Inflammatory macrophage treated with lipopolysaccharide for 1 hour (primary cell): ENCODE data around the gene ANKRD27.
A peak's percentile ranks its signal among the peaks of the same experiment; 100 is the strongest.
"Not testable (repeated sequence)": the region's sequence is repeated elsewhere in the genome, so short reads cannot be mapped to it uniquely, and the experiment has no call there.

ENCODE experiments used
- DNase-seq, 2 donors: peaks; one replicate each; pipeline ENCODE4 v3.0.0-alpha.2; 2020 to 2022

Gene ANKRD27

DNA sequence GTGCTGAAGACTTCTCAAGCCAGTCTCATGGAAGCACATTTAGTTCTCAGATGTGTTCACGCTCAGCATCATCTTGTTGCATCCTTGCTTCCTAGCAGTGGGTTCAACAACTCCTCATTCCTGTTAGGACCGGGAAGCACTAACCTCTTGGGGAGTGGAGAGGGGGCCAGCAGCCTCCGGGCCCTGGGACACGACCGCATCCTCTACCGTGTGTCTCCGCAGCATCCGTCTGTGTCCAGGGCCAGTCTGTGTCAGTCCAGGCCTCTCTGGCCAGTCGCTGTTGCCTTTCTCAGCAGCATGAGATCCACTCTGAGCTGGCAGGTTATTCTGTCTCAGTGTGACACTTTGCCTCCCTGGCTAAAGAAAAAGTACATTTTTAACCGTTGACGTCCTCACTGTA is 77.0 kb downstream of the ANKRD27 start:
- no peak for DNase-seq

DNA sequence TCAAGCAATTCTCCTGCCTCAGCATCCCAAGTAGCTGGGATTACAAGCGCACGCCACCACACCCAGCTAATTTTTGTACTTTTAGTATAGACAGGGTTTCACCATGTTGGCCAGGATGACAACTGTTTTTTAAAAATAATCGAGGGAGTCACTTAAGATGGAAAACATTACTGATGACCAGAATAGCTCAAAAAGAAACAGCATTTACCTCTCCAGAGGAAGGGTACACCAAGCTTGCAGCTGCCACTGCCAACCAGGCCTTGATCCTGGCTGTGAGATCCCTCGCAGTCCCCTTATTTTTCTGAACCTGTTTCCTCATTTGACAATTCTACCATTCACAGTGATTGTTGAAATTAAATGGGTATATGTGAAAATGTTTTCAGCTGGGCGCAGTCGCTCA is 79.5 kb downstream of the ANKRD27 start:
- DNase-seq, result no peak

DNA sequence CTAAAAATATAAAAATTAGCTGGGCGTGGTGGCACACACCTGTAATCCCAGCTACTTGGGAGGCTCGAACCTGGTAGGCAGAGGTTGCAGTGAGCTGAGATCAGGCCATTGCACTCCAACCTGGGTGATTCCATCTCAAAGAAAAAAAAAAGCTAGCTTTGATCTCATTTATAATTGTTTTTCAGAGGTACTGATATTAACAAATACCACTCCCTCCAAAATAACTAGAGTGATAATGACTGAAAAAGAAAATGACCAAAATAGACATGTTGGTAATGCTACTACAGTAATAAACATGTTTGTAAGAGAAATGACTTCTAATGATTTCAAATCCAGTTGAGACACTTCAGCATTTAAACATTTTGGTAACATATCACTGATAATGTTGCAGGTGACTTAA is 81.0 kb downstream of the ANKRD27 start:
- DNase-seq, result no peak

DNA sequence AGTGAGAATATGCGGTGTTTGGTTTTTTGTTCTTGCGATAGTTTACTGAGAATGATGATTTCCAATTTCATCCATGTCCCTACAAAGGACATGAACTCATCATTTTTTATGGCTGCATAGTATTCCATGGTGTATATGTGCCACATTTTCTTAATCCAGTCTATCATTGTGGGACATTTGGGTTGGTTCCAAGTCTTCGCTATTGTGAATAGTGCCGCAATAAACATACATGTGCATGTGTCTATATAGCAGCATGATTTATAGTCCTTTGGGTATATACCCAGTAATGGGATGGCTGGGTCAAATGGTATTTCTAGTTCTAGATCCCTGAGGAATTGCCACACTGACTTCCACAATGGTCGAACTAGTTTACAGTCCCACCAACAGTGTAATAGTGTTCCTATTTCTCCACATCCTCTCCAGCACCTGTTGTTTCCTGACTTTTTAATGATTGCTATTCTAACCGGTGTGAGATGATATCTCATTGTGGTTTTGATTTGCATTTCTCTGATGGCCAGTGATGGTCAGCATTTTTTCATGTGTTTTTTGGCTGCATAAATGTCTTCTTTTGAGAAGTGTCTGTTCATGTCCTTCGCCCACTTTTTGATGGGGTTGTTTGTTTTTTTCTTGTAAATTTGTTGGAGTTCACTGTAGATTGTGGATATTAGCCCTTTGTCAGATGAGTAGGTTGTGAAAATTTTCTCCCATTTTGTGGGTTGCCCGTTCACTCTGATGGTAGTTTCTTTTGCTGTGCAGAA is 87.1 kb downstream of the ANKRD27 start:
- DNase-seq, result not testable (repeated sequence)

DNA sequence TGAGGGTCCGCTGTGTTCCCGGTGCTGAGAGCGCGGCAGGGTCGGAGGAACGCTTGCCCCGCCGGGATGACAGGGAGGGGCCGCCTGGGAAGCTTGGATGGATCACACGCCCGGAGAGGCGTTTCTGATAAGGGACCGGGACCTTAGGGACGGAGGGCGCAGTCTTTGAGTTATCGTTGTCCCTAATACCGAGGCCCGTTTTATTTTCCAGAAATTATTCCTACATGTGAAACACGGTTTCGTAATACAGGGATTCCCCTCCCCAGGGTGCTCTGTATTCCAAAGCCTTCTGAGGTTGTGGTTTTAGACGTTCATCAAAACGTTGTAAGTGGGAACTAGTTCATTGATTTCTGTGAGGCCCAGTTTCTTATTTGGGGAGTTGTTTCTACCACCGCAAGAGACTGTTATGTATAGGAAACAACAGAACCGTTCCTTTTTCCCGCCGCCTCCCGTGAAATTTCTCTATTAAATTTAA is 93.2 kb downstream of the ANKRD27 start:
- DNase-seq, result peak; percentile 60 to 61

DNA sequence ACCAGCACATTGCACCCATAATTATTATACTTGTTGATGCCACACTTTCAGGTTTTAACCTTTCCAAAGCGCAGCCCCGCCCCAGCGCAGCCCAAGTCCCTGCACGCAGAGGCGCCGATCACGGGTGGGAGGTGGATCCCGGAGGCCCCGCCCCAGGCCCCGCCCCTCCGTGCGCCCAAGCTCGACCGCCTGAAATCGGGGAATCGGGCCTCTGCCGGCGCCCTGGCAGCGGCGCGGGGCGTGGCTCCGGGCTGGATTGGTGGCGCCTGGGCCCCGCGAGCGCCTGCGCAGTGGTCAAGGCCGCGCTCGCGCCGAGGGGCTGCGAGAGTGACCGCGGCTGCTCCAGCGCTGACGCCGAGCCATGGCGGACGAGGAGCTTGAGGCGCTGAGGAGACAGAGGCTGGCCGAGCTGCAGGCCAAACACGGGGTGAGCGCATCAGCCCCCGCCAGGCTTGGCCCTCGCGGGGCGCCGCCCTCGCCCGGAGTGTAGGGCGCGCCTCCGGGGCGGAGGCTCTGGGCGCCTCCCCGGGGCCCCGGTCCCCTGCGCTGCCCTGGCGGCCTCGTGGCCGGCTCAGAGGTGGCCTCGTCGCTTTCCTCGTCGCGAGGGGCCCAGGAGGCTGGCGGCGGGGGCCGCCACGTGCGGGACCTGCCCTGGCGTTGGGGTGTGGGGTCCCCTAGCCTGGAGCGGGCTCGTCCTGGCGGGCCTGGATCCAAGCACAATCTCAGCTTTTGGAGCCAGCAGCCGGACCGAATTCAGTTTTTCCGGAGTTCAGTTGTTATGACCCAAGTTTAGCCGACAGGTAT is 93.9 kb downstream of the ANKRD27 start, which contains the start of gene PDCD5:
TSS of gene PDCD5 (plus strand) at position 290 of the 804 bp plus-strand sequence. CDS start at position 362, 72 bp downstream.
- DNase-seq, result peak; percentile 92 to 97

DNA sequence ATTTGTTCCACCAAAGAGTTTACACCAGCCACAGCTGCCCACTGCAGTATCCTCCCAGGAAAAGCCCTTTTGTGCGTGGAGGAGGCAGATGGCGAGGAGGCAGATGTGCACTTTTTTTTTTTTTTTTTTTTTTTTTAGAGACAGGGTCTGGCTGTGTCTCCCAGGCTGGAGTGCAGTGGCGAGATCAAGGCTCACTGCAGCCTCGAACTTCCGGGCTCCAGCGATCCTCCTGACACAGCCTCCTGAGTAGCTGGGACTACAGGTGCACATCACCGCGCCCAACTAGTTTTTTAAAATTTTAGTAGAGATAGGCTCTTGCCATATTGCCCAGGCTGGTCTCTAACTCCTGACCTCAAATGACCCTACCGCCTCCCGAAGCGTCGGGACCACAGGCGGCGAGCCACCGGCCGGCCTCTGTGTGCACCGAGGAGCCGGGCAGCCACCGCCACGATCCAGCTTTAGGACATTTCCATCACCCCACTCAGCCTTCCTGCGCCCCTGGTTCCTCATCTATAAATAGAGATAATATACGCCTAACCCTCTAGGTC is 94.6 kb downstream of the ANKRD27 start:
- no peak for DNase-seq

DNA sequence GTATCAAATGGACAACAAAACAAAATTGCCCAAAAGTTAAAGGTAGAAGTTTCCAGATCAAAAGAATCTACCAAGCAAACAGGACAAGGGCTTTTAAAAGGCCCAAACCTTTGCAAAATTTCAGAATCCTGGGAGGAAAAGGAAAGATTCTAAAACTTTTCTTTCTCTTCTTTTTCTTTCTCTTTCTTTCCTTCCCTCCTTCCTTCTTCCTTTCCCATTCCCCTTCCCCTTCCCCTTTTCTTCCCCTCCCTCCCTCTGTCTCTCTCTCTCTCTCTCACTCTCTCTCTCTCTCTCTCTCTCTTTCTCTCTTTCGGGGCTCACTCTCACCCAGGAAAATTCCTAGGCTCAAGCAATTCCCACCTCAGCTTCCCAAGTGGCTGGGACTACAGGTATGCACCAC is 98.2 kb downstream of the ANKRD27 start:
- no peak for DNase-seq

DNA sequence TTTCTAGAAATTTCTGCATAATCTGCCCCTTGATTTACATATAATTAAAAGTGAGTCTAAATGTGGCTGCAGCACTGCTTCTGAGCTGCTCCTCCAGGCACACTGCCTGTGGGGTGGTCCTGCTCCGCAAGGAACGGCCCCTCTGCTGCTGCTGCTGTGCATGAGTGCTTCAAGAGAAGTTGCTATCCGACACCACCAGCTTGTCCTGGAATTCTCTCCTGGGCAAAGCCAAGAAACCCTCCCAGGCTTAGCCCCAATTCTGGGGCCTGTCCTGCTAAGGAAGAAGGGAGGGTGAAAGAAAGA is 101.5 kb downstream of the ANKRD27 start:
- no peak for DNase-seq

DNA sequence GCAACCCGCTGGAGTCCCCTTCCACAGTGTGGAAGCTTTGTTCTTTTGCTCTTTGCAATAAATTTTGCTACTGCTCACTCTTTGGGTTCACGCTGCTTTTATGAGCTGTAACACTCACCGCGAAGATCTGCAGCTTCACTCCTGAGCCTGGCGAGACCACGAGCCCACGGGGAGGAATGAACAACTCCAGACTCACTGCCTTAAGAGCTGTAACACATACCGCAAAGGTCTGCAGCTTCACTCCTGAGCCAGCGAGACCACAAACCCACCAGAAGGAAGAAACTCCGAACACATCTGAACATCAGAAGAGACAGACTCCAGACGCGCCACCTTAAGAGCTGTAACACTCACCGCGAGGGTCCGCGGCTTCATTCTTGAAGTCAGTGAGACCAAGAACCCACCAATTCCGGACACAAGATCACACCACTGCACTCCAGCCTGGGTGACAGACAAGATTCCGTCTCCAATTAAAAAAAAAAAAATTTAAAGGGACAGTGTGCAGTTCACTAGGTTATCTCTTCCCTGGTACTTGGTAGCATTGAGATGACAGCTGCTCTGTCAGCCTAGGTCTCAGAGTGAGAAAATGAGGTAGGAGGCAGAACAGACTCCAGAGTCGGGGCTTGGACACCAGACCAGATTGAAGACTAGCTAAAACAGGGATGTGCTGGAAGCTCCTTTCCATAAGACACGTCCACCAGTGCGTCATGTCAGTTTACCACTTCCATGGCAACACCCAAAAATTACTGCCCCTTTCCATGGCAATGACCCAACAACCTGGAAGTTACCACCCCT is 102.1 kb downstream of the ANKRD27 start:
- not testable (repeated sequence) for DNase-seq

DNA sequence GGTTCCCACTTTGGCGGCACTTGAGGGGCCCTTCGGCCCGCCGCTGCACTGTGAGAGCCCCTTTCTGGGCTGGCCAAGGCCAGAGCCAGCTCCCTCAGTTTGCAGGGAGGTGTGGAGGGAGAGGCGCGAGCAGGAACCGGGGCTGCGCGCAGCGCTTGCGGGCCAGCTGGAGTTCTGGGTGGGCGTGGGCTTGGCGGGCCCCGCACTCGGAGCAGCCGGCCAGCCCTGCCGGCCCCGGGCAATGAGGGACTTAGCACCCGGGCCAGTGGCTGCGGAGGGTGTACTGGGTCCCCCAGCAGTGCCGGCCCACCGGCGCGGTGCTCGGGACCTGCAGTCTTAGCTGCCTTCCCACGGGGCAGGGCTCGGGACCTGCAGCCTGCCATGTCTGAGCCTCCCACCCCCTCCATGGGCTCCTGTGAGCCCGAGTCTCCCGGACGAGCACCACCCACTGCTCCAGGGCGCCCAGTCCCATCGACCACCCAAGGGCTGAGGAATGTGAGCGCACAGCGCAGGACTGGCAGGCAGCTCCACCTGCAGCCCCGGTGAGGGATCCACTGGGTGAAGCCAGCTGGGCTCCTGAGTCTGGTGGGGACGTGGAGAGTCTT is 103.4 kb downstream of the ANKRD27 start:
- DNase-seq, result not testable (repeated sequence)

DNA sequence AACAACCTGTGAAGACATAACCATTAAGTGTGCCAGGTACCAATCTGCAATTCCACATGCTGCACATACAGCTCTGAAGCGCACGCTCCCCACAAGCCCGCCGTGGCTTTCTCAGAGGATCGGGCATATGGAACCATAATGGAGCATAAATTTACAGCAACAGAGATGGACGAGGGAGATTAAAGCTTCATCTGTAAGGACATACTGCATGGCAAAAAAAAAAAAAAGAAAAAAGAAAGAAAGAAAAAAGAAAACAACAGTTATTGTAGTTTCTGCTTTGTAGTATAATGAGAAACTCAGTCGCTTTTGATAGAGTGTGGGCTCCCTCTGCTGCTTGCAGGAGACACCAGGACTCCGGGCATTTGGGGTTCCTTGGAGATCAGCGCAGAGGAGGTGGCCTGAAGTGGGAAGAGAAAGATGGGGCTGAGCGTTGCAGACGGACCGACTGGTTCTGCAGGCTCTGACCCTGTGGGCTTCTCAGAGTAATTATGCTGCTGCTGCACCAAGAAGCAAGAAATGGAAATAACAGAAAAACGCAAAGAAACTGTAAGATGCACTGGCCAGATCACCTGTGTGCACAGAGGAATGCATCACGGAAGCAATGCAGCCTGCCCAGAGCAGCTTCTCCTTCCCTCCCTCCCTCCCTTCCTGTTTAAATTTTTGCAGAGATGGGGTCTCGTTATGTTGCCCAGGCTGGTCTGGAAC is 104.7 kb downstream of the ANKRD27 start:
- DNase-seq, result peak; percentile 11 to 38

DNA sequence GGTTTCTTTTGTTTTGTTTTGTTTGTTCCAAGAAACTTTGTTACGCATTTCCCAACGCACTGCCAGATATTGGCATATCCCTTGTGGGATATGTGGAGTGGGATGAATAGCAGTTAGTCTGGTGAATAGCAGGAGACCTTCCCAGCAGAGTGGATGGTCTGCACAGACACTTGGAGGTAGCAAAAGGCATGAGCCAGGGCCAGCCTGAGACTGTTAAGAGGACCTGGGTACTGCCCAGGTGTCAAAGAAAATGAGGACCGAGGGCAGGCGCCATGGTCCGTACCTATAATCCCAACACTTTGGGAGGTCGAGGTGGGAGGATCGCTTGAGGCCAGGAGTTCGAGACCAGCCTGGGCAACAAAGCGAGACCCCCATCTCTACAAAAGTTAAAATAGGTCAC is 107.5 kb downstream of the ANKRD27 start:
- no peak for DNase-seq

DNA sequence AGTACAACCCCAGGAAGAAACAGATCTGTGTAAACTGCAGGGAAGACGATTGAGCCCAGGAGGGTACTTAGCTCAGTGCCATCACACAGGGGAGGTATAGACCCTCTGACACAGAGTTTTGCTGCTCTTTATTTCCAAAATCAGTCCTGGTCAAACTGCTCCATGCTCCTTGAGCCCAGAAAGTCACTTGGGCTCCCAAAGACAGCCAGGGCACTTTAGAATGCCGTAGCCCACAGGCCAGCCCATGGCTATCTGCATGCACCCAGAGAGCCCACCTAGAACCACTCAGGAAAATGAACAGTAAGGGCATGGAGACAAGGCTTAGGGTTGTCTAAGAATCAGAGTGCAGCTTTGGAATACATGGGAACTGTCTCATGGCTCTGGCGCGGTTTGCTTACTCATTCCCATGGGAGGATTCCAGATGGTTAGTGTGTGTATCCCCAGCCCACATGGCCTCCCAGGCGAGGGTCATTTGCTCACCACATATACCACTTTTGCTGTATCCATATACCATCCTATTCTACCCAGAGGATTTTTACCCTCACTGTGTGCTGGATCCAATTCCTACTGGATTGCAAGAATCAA is 108.6 kb downstream of the ANKRD27 start:
- DNase-seq, result no peak

DNA sequence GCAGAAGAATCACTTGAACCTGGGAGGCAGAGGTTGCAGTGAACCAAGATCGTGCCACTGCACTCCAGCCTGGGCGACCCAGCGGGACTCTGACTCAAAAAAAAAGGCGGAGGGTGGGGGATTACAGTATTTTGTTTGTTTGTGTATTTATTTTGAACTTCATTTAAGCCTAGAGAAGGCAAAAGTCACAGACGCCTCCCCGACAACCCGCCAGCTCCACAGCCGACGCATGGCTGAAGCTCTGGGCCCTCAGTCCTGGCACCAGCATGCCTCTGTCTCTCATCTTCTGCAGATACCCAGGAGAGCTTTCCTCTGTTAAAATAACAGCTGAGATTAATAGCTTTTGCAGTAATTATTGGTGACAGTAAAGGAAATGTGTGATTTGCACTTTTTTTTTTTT is 111.2 kb downstream of the ANKRD27 start:
- DNase-seq, result no peak

DNA sequence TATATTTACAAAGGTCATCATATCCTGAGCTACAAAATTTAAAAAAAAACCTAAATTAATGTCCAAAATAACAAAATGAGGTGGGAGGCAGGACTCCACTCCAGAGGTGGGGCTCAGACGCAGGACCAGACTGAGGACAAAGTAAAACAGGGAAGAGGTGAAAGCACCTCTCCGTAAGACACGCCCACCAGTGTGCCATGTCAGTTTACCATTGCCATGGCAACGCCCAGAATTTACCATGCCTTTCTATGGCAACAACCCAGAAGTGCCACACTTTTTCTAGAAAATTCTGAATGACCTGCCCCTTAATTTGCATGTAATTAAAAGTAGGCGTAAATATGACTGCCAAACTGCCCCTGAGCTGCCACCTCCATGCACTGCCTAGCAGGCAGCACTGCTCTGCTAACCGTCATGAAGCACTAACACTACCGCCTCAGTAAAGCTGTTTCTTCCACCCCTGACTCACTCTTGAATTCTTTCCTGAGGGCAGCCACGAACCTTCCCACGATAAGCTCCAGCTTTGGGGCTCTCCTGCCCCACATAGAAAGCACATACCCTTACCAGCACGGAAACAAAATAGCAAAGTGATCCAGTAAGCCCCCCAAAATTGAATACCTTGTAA is 116.3 kb downstream of the ANKRD27 start:
- DNase-seq, result no peak

DNA sequence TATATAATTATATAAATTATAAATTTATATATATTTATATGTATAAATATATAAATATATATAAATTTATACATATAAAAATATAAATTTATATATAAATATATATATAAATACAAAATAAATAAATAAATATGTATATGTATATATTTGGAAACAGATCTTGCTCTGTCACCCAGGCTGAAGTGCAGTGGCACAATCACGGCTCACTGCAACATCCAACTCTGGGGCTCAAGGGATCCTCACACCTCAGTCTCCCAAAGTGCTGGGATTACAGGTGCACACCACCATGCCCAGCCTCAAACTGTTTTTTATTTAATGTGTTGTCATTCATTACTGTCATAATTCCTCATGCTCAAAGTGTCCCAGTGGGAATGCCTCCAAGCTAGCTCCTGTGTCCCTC is 119.2 kb downstream of the ANKRD27 start:
- no peak for DNase-seq

DNA sequence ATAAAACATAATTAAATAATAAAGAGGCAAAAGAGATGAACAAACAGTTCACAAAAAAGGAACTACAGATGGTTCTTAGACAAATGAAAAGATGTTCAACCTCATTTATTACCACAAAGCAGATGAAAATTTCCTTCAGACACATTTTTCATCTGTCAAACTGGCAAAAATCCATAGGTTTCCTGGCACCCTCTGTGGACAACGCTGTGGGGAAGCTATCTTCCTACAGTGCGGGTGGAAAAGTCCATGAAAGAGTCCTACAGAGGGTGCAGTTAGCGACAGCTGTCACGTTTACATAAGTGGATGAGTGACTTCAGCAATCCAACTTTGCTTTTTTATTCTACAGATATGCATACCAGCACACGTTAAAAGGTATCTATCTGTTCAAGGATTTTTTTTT is 124.3 kb downstream of the ANKRD27 start:
- DNase-seq, result no peak
